HEK293 (cell line): ENCODE data around the gene HOXD10.
A peak's percentile ranks its signal among the peaks of the same experiment; 100 is the strongest.

Experiments used
- GLIS2 ChIP-seq: fragments of 450-650 bp; formaldehyde crosslinking; IDR thresholded peaks from 2 replicates; pipeline ENCODE4 v1.5.1; 2016; ENCODE audit warnings: missing biosample characterization, missing genetic modification characterization
- KLF1 ChIP-seq: fragments of 450-650 bp; formaldehyde crosslinking; IDR thresholded peaks from 2 replicates; pipeline ENCODE4 v1.5.1; 2016; ENCODE audit warnings: missing biosample characterization, missing genetic modification characterization
- KLF9 ChIP-seq: fragments of 450-650 bp; formaldehyde crosslinking; IDR thresholded peaks from 2 replicates; pipeline ENCODE4 v1.5.1; 2016; ENCODE audit warnings: missing biosample characterization, missing genetic modification characterization, low read depth
- MZF1 ChIP-seq: fragments of 450-650 bp; formaldehyde crosslinking; IDR thresholded peaks from 2 replicates; pipeline ENCODE4 v1.5.1; 2017; ENCODE audit warnings: missing biosample characterization, missing genetic modification characterization, borderline replicate concordance
- PBX3 ChIP-seq: sonication (generic); formaldehyde crosslinking; IDR thresholded peaks from 2 replicates; pipeline ENCODE4 v1.8.1; 2022; ENCODE audit warnings: mild to moderate bottlenecking, moderate library complexity, missing genetic modification reagents
- SP2 ChIP-seq: fragments of 450-650 bp; formaldehyde crosslinking; IDR thresholded peaks from 2 replicates; pipeline ENCODE4 v1.5.1; 2016; ENCODE audit warnings: missing biosample characterization, missing genetic modification characterization
- SP7 ChIP-seq: fragments of 450-650 bp; formaldehyde crosslinking; IDR thresholded peaks from 2 replicates; pipeline ENCODE4 v1.5.1; 2016; ENCODE audit warnings: missing biosample characterization, missing genetic modification characterization
- WT1 ChIP-seq: fragments of 450-650 bp; formaldehyde crosslinking; IDR thresholded peaks from 2 replicates; pipeline ENCODE4 v1.5.1; 2016; ENCODE audit warnings: missing biosample characterization, missing genetic modification characterization
- ZEB2 ChIP-seq: fragments of 450-650 bp; formaldehyde crosslinking; IDR thresholded peaks from 2 replicates; pipeline ENCODE4 v1.5.1; 2016; ENCODE audit warnings: missing biosample characterization, missing genetic modification characterization
- ZNF121 ChIP-seq: fragments of 450-650 bp; formaldehyde crosslinking; IDR thresholded peaks from 2 replicates; pipeline ENCODE4 v1.5.1; 2016; ENCODE audit warnings: missing biosample characterization, missing genetic modification characterization
- ZNF16 ChIP-seq: fragments of 450-650 bp; formaldehyde crosslinking; IDR thresholded peaks from 2 replicates; pipeline ENCODE4 v1.5.1; 2016; ENCODE audit warnings: low read depth, missing biosample characterization, missing genetic modification characterization
- ZNF2 ChIP-seq: fragments of 450-650 bp; formaldehyde crosslinking; IDR thresholded peaks from 2 replicates; pipeline ENCODE4 v1.5.1; 2016; ENCODE audit warnings: missing biosample characterization, missing genetic modification characterization
- ZNF324 ChIP-seq: fragments of 450-650 bp; formaldehyde crosslinking; IDR thresholded peaks from 2 replicates; pipeline ENCODE4 v1.5.1; 2016; ENCODE audit warnings: missing biosample characterization, missing genetic modification characterization
- ZNF341 ChIP-seq: fragments of 450-650 bp; formaldehyde crosslinking; IDR thresholded peaks from 2 replicates; pipeline ENCODE4; 2016; ENCODE audit warnings: low read depth, missing biosample characterization, missing genetic modification characterization
- ZNF366 ChIP-seq: fragments of 450-650 bp; formaldehyde crosslinking; conservative IDR thresholded peaks from 2 replicates; pipeline ENCODE4 v1.5.1; 2016; ENCODE audit warnings: missing biosample characterization, missing genetic modification characterization
- ZNF398 ChIP-seq: fragments of 450-650 bp; formaldehyde crosslinking; IDR thresholded peaks from 2 replicates; pipeline ENCODE4 v1.5.1; 2017; ENCODE audit warnings: missing biosample characterization, missing genetic modification characterization
- ZNF580 ChIP-seq: fragments of 450-650 bp; formaldehyde crosslinking; IDR thresholded peaks from 2 replicates; pipeline ENCODE4 v1.5.1; 2016; ENCODE audit warnings: missing biosample characterization, missing genetic modification characterization
- ZNF610 ChIP-seq: fragments of 450-650 bp; formaldehyde crosslinking; IDR thresholded peaks from 2 replicates; pipeline ENCODE4 v1.5.1; 2016; ENCODE audit warnings: missing biosample characterization, missing genetic modification characterization, borderline replicate concordance
- ZNF660 ChIP-seq: fragments of 450-650 bp; IDR thresholded peaks from 2 replicates; pipeline ENCODE4 v1.5.1; 2018; ENCODE audit warnings: missing biosample characterization, mild to moderate bottlenecking, missing genetic modification characterization
- ZNF768 ChIP-seq: fragments of 450-650 bp; formaldehyde crosslinking; IDR thresholded peaks from 2 replicates; pipeline ENCODE4 v1.5.1; 2018; ENCODE audit warnings: missing biosample characterization, mild to moderate bottlenecking, missing genetic modification characterization
- ZNF785 ChIP-seq: fragments of 450-650 bp; formaldehyde crosslinking; IDR thresholded peaks from 2 replicates; pipeline ENCODE4 v1.5.1; 2016; ENCODE audit warnings: missing biosample characterization, missing genetic modification characterization
- ZNF792 ChIP-seq: fragments of 450-650 bp; formaldehyde crosslinking; IDR thresholded peaks from 2 replicates; pipeline ENCODE4 v1.5.1; 2016; ENCODE audit warnings: missing biosample characterization, missing genetic modification characterization
- ZXDB ChIP-seq: fragments of 450-650 bp; formaldehyde crosslinking; IDR thresholded peaks from 2 replicates; pipeline ENCODE4 v1.5.1; 2016; ENCODE audit warnings: missing biosample characterization, missing genetic modification characterization
- TF ChIP-seq, protein P1 (sequence below): fragments of 450-650 bp; formaldehyde crosslinking; IDR thresholded peaks from 2 replicates; pipeline ENCODE4 v1.5.1; 2016; ENCODE audit warnings: missing biosample characterization, missing genetic modification characterization
- TF ChIP-seq, protein P2 (sequence below): fragments of 450-650 bp; formaldehyde crosslinking; optimal IDR thresholded peaks from 2 replicates; pipeline ENCODE3; 2016; ENCODE audit warnings: missing biosample characterization, mild to moderate bottlenecking, missing genetic modification characterization
- TF ChIP-seq, protein P3 (sequence below): fragments of 450-650 bp; formaldehyde crosslinking; IDR thresholded peaks from 2 replicates; pipeline ENCODE4 v1.5.1; 2016; ENCODE audit warnings: missing biosample characterization, missing genetic modification characterization
- TF ChIP-seq, protein P4 (sequence below): fragments of 450-650 bp; formaldehyde crosslinking; IDR thresholded peaks from 2 replicates; pipeline ENCODE4 v1.5.1; 2016; ENCODE audit warnings: missing biosample characterization, missing genetic modification characterization
- TF ChIP-seq, protein P5 (sequence below): fragments of 450-650 bp; formaldehyde crosslinking; IDR thresholded peaks from 2 replicates; pipeline ENCODE4 v1.5.1; 2016; ENCODE audit warnings: missing biosample characterization, missing genetic modification characterization

HOXD10 gene

GRCh38 chr2:176140513-176141317 is 24.1 kb downstream of the HOXD10 start (continued):
- 0 out of 2 replicates have a peak, but pooled peaks have one; percentile 11 for TF ChIP-seq MZF1 (tag by site-specific recombination)
- peak; percentile 40 for TF ChIP-seq GLIS2 (tag by site-specific recombination)
- TF ChIP-seq ZNF785 (tag by site-specific recombination) = peak; percentile 33; the same call in 1 of the 2 replicates
- TF ChIP-seq KLF9 (tag by site-specific recombination) = peak; percentile 37; the same call in 1 of the 2 replicates
- TF ChIP-seq ZNF660 (tag by site-specific recombination) = peak; percentile 42; the same call in 1 of the 2 replicates
- TF ChIP-seq ZNF341 (tag by site-specific recombination) = 0 out of 2 replicates have a peak, but pooled peaks have one; percentile 18
- peak; percentile 70 for TF ChIP-seq PBX3 (CRISPR knock-in tag)
- TF ChIP-seq SP2 (tag by site-specific recombination) = peak; percentile 38
- TF ChIP-seq ZNF792 (tag by site-specific recombination) = no peak
- TF ChIP-seq, protein P1, sequence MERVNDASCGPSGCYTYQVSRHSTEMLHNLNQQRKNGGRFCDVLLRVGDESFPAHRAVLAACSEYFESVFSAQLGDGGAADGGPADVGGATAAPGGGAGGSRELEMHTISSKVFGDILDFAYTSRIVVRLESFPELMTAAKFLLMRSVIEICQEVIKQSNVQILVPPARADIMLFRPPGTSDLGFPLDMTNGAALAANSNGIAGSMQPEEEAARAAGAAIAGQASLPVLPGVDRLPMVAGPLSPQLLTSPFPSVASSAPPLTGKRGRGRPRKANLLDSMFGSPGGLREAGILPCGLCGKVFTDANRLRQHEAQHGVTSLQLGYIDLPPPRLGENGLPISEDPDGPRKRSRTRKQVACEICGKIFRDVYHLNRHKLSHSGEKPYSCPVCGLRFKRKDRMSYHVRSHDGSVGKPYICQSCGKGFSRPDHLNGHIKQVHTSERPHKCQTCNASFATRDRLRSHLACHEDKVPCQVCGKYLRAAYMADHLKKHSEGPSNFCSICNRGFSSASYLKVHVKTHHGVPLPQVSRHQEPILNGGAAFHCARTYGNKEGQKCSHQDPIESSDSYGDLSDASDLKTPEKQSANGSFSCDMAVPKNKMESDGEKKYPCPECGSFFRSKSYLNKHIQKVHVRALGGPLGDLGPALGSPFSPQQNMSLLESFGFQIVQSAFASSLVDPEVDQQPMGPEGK = peak; percentile 65
- peak; percentile 68; the same call in 1 of the 2 replicates for TF ChIP-seq ZEB2 (tag by site-specific recombination)
- TF ChIP-seq ZNF610 = no peak
- TF ChIP-seq, protein P2, sequence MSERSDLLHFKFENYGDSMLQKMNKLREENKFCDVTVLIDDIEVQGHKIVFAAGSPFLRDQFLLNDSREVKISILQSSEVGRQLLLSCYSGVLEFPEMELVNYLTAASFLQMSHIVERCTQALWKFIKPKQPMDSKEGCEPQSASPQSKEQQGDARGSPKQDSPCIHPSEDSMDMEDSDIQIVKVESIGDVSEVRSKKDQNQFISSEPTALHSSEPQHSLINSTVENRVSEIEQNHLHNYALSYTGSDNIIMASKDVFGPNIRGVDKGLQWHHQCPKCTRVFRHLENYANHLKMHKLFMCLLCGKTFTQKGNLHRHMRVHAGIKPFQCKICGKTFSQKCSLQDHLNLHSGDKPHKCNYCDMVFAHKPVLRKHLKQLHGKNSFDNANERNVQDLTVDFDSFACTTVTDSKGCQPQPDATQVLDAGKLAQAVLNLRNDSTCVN (tag by site-specific recombination) = peak; percentile 50
- TF ChIP-seq ZNF324 (tag by site-specific recombination) = 0 out of 2 replicates have a peak, but pooled peaks have one; percentile 33
- TF ChIP-seq SP7 (tag by site-specific recombination) = peak; percentile 53
- 0 out of 2 replicates have a peak, but pooled peaks have one; percentile 45 for TF ChIP-seq ZXDB
- TF ChIP-seq, protein P3, sequence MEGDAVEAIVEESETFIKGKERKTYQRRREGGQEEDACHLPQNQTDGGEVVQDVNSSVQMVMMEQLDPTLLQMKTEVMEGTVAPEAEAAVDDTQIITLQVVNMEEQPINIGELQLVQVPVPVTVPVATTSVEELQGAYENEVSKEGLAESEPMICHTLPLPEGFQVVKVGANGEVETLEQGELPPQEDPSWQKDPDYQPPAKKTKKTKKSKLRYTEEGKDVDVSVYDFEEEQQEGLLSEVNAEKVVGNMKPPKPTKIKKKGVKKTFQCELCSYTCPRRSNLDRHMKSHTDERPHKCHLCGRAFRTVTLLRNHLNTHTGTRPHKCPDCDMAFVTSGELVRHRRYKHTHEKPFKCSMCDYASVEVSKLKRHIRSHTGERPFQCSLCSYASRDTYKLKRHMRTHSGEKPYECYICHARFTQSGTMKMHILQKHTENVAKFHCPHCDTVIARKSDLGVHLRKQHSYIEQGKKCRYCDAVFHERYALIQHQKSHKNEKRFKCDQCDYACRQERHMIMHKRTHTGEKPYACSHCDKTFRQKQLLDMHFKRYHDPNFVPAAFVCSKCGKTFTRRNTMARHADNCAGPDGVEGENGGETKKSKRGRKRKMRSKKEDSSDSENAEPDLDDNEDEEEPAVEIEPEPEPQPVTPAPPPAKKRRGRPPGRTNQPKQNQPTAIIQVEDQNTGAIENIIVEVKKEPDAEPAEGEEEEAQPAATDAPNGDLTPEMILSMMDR (tag by site-specific recombination) = peak; percentile 97
- no peak for TF ChIP-seq ZNF16
- peak; percentile 36; the same call in 1 of the 2 replicates for TF ChIP-seq ZNF580 (tag by site-specific recombination)
- TF ChIP-seq ZNF768 (tag by site-specific recombination) = no peak
- TF ChIP-seq ZNF398 (tag by site-specific recombination) = peak; percentile 49
- peak; percentile 59; the same call in 1 of the 2 replicates for TF ChIP-seq ZNF2
- peak; percentile 54; the same call in 1 of the 2 replicates for TF ChIP-seq ZNF121 (tag by site-specific recombination)
- TF ChIP-seq, protein P4, sequence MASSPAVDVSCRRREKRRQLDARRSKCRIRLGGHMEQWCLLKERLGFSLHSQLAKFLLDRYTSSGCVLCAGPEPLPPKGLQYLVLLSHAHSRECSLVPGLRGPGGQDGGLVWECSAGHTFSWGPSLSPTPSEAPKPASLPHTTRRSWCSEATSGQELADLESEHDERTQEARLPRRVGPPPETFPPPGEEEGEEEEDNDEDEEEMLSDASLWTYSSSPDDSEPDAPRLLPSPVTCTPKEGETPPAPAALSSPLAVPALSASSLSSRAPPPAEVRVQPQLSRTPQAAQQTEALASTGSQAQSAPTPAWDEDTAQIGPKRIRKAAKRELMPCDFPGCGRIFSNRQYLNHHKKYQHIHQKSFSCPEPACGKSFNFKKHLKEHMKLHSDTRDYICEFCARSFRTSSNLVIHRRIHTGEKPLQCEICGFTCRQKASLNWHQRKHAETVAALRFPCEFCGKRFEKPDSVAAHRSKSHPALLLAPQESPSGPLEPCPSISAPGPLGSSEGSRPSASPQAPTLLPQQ (tag by site-specific recombination) = 0 out of 2 replicates have a peak, but pooled peaks have one; percentile 50
- TF ChIP-seq, protein P5, sequence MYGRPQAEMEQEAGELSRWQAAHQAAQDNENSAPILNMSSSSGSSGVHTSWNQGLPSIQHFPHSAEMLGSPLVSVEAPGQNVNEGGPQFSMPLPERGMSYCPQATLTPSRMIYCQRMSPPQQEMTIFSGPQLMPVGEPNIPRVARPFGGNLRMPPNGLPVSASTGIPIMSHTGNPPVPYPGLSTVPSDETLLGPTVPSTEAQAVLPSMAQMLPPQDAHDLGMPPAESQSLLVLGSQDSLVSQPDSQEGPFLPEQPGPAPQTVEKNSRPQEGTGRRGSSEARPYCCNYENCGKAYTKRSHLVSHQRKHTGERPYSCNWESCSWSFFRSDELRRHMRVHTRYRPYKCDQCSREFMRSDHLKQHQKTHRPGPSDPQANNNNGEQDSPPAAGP (tag by site-specific recombination) = peak; percentile 62; the same call in 1 of the 2 replicates
- TF ChIP-seq ZNF366 (tag by site-specific recombination) = peak; percentile 63
- TF ChIP-seq WT1 (tag by site-specific recombination) = peak; percentile 49; the same call in 1 of the 2 replicates
- TF ChIP-seq KLF1 (tag by site-specific recombination) = 0 out of 2 replicates have a peak, but pooled peaks have one; percentile 16
